ENCODE data around the gene FBXO36. TPM values are rescaled to one million over a fixed set of nuclear protein-coding genes. Genes with fewer than 3 reads are reported as not detected.
A peak's percentile ranks its signal among the peaks of the same experiment; 100 is the strongest.

FBXO36 gene
- total RNA-seq, 1 experiment from 2014 or later, result 3.8 TPM

DNA sequence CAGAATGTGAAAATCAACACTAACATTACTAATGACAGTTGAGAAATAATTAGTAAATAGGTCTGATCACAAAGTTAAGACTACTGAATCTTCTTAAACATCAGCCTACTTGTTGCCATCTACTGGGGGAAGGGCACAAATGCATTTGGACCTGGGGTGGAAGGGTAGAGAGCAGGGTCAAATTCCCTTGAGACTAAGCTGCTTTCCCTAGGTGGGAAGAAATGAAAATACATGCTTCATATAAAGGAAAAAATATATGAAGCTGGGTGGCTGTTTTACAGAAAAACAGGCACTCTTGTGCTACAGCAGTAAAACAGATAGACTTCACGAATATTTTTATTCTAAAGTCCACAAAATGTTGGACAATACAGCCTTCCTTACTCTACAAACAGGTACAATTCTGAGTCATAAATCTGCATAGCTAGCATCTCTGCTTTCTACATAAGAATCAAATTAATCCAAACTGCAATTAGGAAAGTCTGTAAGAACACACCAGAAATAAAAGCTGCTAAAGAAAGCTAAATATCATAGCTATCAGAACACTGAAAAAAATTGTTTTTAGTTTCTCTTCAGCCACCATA, 11.4 kb upstream of the FBXO36 start:
- no peaks in the 10 kb centered on the region for H3K9me3 ChIP-seq (ENCODE audit: control insufficient read depth in 1 of 2, insufficient read depth in 1 of 2, low read depth in 1 of 2, low read length in 2 of 2)
- peaks cover 0 to 4% of the 10 kb centered on the region in 2 experiments; a peak in 1 of 4 replicates for H3K36me3 ChIP-seq (ENCODE audit: control insufficient read depth in 1 of 2, insufficient read depth in 2 of 2, low read length in 2 of 2)
- ChIA-PET CTCF (interaction anchor here (0.9 to 2.2 kb wide), 3 partner anchors 9 to 110 kb away, joined by 3 to 12 read pairs (median 10); no protein-coding TSS in a partner anchor), RAD21 (ENCODE audit: low non-redundant PET in 1 of 2, low total read pairs in 2 of 2, uncharacterized antibody in 2 of 2, unreplicated experiment in 2 of 2) (interaction anchor here in 1 of 2 experiments (1.5 kb wide), 1 partner anchor 110 kb away, joined by 5 read pairs; no protein-coding TSS in a partner anchor), POLR2A (interaction anchor here (1.7 kb wide), 1 partner anchor 11 kb away, joined by 7 read pairs; the partner anchor contains the start of gene TRIP12)
- peaks cover 9 to 10% of the 10 kb centered on the region in 2 experiments; a peak in 2 of 4 replicates for H3K4me1 ChIP-seq (ENCODE audit: control insufficient read depth in 1 of 2, insufficient read depth in 2 of 2, low read length in 2 of 2)
- TF ChIP-seq SRF (IDR thresholded peaks at IDR 0.05; ENCODE audit: low read depth), result no peak
- TF ChIP-seq, protein P1, sequence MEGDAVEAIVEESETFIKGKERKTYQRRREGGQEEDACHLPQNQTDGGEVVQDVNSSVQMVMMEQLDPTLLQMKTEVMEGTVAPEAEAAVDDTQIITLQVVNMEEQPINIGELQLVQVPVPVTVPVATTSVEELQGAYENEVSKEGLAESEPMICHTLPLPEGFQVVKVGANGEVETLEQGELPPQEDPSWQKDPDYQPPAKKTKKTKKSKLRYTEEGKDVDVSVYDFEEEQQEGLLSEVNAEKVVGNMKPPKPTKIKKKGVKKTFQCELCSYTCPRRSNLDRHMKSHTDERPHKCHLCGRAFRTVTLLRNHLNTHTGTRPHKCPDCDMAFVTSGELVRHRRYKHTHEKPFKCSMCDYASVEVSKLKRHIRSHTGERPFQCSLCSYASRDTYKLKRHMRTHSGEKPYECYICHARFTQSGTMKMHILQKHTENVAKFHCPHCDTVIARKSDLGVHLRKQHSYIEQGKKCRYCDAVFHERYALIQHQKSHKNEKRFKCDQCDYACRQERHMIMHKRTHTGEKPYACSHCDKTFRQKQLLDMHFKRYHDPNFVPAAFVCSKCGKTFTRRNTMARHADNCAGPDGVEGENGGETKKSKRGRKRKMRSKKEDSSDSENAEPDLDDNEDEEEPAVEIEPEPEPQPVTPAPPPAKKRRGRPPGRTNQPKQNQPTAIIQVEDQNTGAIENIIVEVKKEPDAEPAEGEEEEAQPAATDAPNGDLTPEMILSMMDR (IDR thresholded peaks at IDR 0.05 in 2 of 3, conservative IDR thresholded peaks at IDR 0.05 in 1 of 3; ENCODE audit: borderline replicate concordance in 1 of 3, insufficient read depth in 1 of 3, low read depth in 2 of 3, low read length in 2 of 3), result peak; percentile 34 to 46 (median 36); a peak in 5 of 6 replicates
- TF ChIP-seq FOSL1 (IDR thresholded peaks at IDR 0.05; ENCODE audit: low read depth), result no peak
- TF ChIP-seq, protein P2, sequence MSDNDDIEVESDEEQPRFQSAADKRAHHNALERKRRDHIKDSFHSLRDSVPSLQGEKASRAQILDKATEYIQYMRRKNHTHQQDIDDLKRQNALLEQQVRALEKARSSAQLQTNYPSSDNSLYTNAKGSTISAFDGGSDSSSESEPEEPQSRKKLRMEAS (IDR thresholded peaks at IDR 0.05), result no peak
- peak; percentile 49 for TF ChIP-seq RAD21 (IDR thresholded peaks at IDR 0.05; ENCODE audit: low read depth)
- no peak for TF ChIP-seq TCF7L2 (IDR thresholded peaks at IDR 0.05; ENCODE audit: borderline replicate concordance, extremely low read depth, insufficient read depth, insufficient read length)
- H3K4me3 ChIP-seq (replicated peaks in 1 of 2; ENCODE audit: low read depth in 1 of 2, low read length in 2 of 2), result no peak overlapping the region
- intact Hi-C loops (cut with micrococcal nuclease), result loop anchor here (1.0 kb wide), 1 partner anchor 110 kb away; no protein-coding TSS in a partner anchor
- BruUV-seq (replicated peaks), result no TSS peak
- H3K4me2 ChIP-seq (ENCODE audit: low read length), result no peak overlapping the region
- H3K9ac ChIP-seq (ENCODE audit: low read length), result no peak overlapping the region
- no peaks in the 10 kb centered on the region for H3K27me3 ChIP-seq (ENCODE audit: insufficient read depth, low read length)
- ATAC-seq (peak; percentile 87), DNase-seq (ENCODE audit: low read depth, low spot score) (no peak)
- no peaks in the 10 kb centered on the region for H3K9me2 ChIP-seq (ENCODE audit: insufficient read depth)
- H3K27ac ChIP-seq (ENCODE audit: low read depth, low read length), result no peak overlapping the region
- peaks cover 10% of the 10 kb centered on the region; the same call in 1 of the 2 replicates for H4K20me1 ChIP-seq (ENCODE audit: insufficient read depth)
- H3K79me2 ChIP-seq (ENCODE audit: insufficient read depth, low read length), result peaks cover 92% of the 10 kb centered on the region
- H2AFZ ChIP-seq (ENCODE audit: low read depth, low read length, poor library complexity, severe bottlenecking), result no peak overlapping the region

Measured in HCT116 (cell line).